ENCODE results near the gene NBL1.

DNA sequence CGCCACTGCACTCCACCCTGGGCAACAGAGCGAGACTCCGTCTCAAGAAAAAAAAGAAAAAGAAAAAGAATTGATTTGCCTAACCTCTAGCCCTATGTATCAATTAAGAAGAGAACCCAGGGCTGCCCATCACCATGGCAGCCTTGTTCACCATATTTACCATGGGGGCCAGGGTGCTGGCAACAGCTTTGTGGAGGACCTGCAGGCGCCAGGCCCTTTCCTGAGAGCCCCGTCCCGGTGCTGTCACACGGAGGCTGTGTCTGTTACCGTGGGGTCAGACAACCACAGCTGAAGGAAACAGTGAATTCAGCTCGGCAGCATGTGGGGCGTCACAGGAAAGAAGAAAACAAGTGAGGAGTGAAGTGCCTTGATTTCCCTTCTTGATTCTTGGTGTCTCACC is 6.5 kb upstream of the NBL1 start:
- TF ChIP-seq, protein P1, sequence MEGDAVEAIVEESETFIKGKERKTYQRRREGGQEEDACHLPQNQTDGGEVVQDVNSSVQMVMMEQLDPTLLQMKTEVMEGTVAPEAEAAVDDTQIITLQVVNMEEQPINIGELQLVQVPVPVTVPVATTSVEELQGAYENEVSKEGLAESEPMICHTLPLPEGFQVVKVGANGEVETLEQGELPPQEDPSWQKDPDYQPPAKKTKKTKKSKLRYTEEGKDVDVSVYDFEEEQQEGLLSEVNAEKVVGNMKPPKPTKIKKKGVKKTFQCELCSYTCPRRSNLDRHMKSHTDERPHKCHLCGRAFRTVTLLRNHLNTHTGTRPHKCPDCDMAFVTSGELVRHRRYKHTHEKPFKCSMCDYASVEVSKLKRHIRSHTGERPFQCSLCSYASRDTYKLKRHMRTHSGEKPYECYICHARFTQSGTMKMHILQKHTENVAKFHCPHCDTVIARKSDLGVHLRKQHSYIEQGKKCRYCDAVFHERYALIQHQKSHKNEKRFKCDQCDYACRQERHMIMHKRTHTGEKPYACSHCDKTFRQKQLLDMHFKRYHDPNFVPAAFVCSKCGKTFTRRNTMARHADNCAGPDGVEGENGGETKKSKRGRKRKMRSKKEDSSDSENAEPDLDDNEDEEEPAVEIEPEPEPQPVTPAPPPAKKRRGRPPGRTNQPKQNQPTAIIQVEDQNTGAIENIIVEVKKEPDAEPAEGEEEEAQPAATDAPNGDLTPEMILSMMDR (IDR thresholded peaks at IDR 0.05 in 2 of 3, conservative IDR thresholded peaks at IDR 0.05 in 1 of 3; ENCODE audit: control insufficient read depth in 2 of 3, extremely low read depth in 1 of 3, insufficient read depth in 1 of 3, low read depth in 3 of 3, low read length in 3 of 3): no peak
- TF ChIP-seq ZNF274 (IDR thresholded peaks at IDR 0.05; ENCODE audit: insufficient read depth, insufficient read length) (no peak), RAD51 (IDR thresholded peaks at IDR 0.05) (no peak), HDAC6 (IDR thresholded peaks at IDR 0.05; ENCODE audit: unreplicated experiment) (no peak), SPI1 (IDR thresholded peaks at IDR 0.05; ENCODE audit: borderline replicate concordance, insufficient read depth, low read depth, low read length) (no peak), POLR2A (IDR thresholded peaks at IDR 0.05; ENCODE audit: low read depth, low read length) (no peak), POU2F2 (IDR thresholded peaks at IDR 0.05; ENCODE audit: borderline replicate concordance, low read depth, low read length) (no peak)
- TF ChIP-seq, protein P2, sequence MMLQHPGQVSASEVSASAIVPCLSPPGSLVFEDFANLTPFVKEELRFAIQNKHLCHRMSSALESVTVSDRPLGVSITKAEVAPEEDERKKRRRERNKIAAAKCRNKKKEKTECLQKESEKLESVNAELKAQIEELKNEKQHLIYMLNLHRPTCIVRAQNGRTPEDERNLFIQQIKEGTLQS (IDR thresholded peaks at IDR 0.05; ENCODE audit: borderline replicate concordance, extremely low read depth, low read depth, low read length): no peak
- TF ChIP-seq, protein P3, sequence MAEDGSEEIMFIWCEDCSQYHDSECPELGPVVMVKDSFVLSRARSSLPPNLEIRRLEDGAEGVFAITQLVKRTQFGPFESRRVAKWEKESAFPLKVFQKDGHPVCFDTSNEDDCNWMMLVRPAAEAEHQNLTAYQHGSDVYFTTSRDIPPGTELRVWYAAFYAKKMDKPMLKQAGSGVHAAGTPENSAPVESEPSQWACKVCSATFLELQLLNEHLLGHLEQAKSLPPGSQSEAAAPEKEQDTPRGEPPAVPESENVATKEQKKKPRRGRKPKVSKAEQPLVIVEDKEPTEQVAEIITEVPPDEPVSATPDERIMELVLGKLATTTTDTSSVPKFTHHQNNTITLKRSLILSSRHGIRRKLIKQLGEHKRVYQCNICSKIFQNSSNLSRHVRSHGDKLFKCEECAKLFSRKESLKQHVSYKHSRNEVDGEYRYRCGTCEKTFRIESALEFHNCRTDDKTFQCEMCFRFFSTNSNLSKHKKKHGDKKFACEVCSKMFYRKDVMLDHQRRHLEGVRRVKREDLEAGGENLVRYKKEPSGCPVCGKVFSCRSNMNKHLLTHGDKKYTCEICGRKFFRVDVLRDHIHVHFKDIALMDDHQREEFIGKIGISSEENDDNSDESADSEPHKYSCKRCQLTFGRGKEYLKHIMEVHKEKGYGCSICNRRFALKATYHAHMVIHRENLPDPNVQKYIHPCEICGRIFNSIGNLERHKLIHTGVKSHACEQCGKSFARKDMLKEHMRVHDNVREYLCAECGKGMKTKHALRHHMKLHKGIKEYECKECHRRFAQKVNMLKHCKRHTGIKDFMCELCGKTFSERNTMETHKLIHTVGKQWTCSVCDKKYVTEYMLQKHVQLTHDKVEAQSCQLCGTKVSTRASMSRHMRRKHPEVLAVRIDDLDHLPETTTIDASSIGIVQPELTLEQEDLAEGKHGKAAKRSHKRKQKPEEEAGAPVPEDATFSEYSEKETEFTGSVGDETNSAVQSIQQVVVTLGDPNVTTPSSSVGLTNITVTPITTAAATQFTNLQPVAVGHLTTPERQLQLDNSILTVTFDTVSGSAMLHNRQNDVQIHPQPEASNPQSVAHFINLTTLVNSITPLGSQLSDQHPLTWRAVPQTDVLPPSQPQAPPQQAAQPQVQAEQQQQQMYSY (CRISPR knock-in tag; IDR thresholded peaks at IDR 0.05): no peak
- TF ChIP-seq, protein P4, sequence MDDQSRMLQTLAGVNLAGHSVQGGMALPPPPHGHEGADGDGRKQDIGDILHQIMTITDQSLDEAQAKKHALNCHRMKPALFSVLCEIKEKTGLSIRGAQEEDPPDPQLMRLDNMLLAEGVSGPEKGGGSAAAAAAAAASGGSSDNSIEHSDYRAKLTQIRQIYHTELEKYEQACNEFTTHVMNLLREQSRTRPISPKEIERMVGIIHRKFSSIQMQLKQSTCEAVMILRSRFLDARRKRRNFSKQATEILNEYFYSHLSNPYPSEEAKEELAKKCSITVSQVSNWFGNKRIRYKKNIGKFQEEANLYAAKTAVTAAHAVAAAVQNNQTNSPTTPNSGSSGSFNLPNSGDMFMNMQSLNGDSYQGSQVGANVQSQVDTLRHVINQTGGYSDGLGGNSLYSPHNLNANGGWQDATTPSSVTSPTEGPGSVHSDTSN (IDR thresholded peaks at IDR 0.05; ENCODE audit: insufficient replicate concordance, low read depth, low read length): no peak

Data from GM12878 (cell line).